ENCODE results near the gene PRDM5. TPM values are rescaled to one million over a fixed set of nuclear protein-coding genes. Genes with fewer than 3 reads are reported as not detected.

PRDM5 gene
- total RNA-seq, 6 donors from 2014 or later, result 8.0 to 28.3 (median 18.9) TPM

- no peaks in the 10 kb centered on the region for H3K9me3 ChIP-seq
- H3K27me3 ChIP-seq, result no peaks in the 10 kb centered on the region
- no peak for DNase-seq
- 73 to 85% methylated on average over 4 of the region's 4 CpGs for WGBS, 2 donors
- TF ChIP-seq POLR2A (IDR thresholded peaks at IDR 0.05) (no peak), CTCF (IDR thresholded peaks at IDR 0.05) (no peak), POLR2AphosphoS5 (IDR thresholded peaks at IDR 0.05) (no peak), EP300 (IDR thresholded peaks at IDR 0.05) (no peak)
- H3K27ac ChIP-seq, result no peak overlapping the region
- ATAC-seq (ENCODE audit: low FRiP score in 2 of 2), result no peak
- H3K4me1 ChIP-seq, result no peaks in the 10 kb centered on the region
- no peaks in the 10 kb centered on the region for H3K36me3 ChIP-seq
- H3K4me3 ChIP-seq, result no peak overlapping the region
Observed at GRCh38 chr4:120963449-120963848, 40.9 kb upstream of the PRDM5 start.

GRCh38 chr4:120960656-120961267, 38.2 kb upstream of the PRDM5 start:
- 50 to 100% methylated on average over 1 to 2 of the region's 2 CpGs for WGBS, 2 donors
- ATAC-seq (ENCODE audit: low FRiP score in 2 of 2), result no peak

GRCh38 chr4:120948382-120948781, 25.9 kb upstream of the PRDM5 start:
- no peaks in the 10 kb centered on the region for H3K4me1 ChIP-seq
- H3K27ac ChIP-seq, result no peak overlapping the region
- no peaks in the 10 kb centered on the region for H3K36me3 ChIP-seq
- no peak for TF ChIP-seq POLR2AphosphoS5 (IDR thresholded peaks at IDR 0.05)
- TF ChIP-seq CTCF (IDR thresholded peaks at IDR 0.05), result no peak
- TF ChIP-seq POLR2A (IDR thresholded peaks at IDR 0.05), result no peak
- no peak for TF ChIP-seq EP300 (IDR thresholded peaks at IDR 0.05)
- no peaks in the 10 kb centered on the region for H3K27me3 ChIP-seq
- H3K9me3 ChIP-seq, result peaks cover 0 to 21% (median 10%) of the 10 kb centered on the region in 4 donors
- ATAC-seq (ENCODE audit: low FRiP score in 2 of 2), result no peak
- WGBS, 2 donors, result 51 to 68% methylated on average over 4 of the region's 4 CpGs
- no peak overlapping the region for H3K4me3 ChIP-seq
- no peak for DNase-seq

More at GRCh38 chr4:120960656-120961267, 38.2 kb upstream of the PRDM5 start:
- no peak overlapping the region for H3K27ac ChIP-seq
- TF ChIP-seq EP300 (IDR thresholded peaks at IDR 0.05), result no peak
- TF ChIP-seq POLR2A (IDR thresholded peaks at IDR 0.05), result no peak
- no peak for TF ChIP-seq POLR2AphosphoS5 (IDR thresholded peaks at IDR 0.05)
- TF ChIP-seq CTCF (IDR thresholded peaks at IDR 0.05), result no peak
- DNase-seq, result no peak
- H3K9me3 ChIP-seq, result no peaks in the 10 kb centered on the region
- no peaks in the 10 kb centered on the region for H3K36me3 ChIP-seq
- no peaks in the 10 kb centered on the region for H3K4me1 ChIP-seq
- no peak overlapping the region for H3K4me3 ChIP-seq
- no peaks in the 10 kb centered on the region for H3K27me3 ChIP-seq

- no peak overlapping the region for H3K4me3 ChIP-seq
- WGBS, 2 donors, result 63 to 76% methylated on average over 3 of the region's 3 CpGs
- ATAC-seq (ENCODE audit: low FRiP score in 2 of 2) (no peak), DNase-seq (no peak)
- no peaks in the 10 kb centered on the region for H3K27me3 ChIP-seq
- TF ChIP-seq POLR2A (IDR thresholded peaks at IDR 0.05) (no peak), POLR2AphosphoS5 (IDR thresholded peaks at IDR 0.05) (no peak), CTCF (IDR thresholded peaks at IDR 0.05) (no peak)
- no peak overlapping the region for H3K27ac ChIP-seq
- no peaks in the 10 kb centered on the region for H3K4me1 ChIP-seq
- peaks cover 0 to 2% (median 0%) of the 10 kb centered on the region in 4 donors for H3K9me3 ChIP-seq
- H3K36me3 ChIP-seq, result no peaks in the 10 kb centered on the region
Observed at GRCh38 chr4:120942776-120943175, 20.2 kb upstream of the PRDM5 start.

GRCh38 chr4:120940547-120940946, 18.0 kb upstream of the PRDM5 start:
- DNase-seq, result no peak
- peak in 1 of 2 donors; percentile 49 for ATAC-seq (ENCODE audit: low FRiP score in 2 of 2)

More at GRCh38 chr4:120940547-120940946, 18.0 kb upstream of the PRDM5 start:
- Histone ChIP-seq H3K27me3 (no peaks in the 10 kb centered on the region), H3K4me1 (no peaks in the 10 kb centered on the region), H3K36me3 (no peaks in the 10 kb centered on the region), H3K9me3 (no peaks in the 10 kb centered on the region), H3K4me3 (no peak overlapping the region), H3K27ac (no peak overlapping the region)
- no peak for TF ChIP-seq POLR2AphosphoS5 (IDR thresholded peaks at IDR 0.05)
- no peak for TF ChIP-seq EP300 (IDR thresholded peaks at IDR 0.05)
- no peak for TF ChIP-seq POLR2A (IDR thresholded peaks at IDR 0.05)
- TF ChIP-seq CTCF (IDR thresholded peaks at IDR 0.05), result no peak
- 75 to 82% methylated on average over 2 of the region's 2 CpGs for WGBS, 2 donors
